ENCODE data around the gene ACTR3. TPM values are rescaled to one million over a fixed set of nuclear protein-coding genes. Genes with fewer than 3 reads are reported as not detected.
A peak's percentile ranks its signal among the peaks of the same experiment; 100 is the strongest.

ACTR3 gene
- total and polyA plus RNA-seq, 2 of the 8 experiments (the other 6 are each of a cell fraction or from before 2014, with no cell fraction given) = 51.7 to 184 TPM

- TF ChIP-seq GABPA (IDR thresholded peaks at IDR 0.05; ENCODE audit: borderline replicate concordance, insufficient read depth, low read length) (no peak), SP4 (IDR thresholded peaks at IDR 0.05; ENCODE audit: low read length) (0 out of 2 replicates have a peak, but pooled peaks have one; percentile 68), SP1 (IDR thresholded peaks at IDR 0.05; ENCODE audit: low read depth, low read length) (peak; percentile 97), NRF1 (IDR thresholded peaks at IDR 0.05; ENCODE audit: low read depth, low read length) (peak; percentile 29; the same call in 1 of the 2 replicates), SUZ12 (IDR thresholded peaks at IDR 0.05; ENCODE audit: low read length) (no peak), CBX8 (IDR thresholded peaks at IDR 0.05; ENCODE audit: borderline replicate concordance, low read depth, low read length) (no peak), SIX5 (IDR thresholded peaks at IDR 0.05; ENCODE audit: low read depth, low read length) (no peak), CREB1 (IDR thresholded peaks at IDR 0.05) (no peak), HDAC6 (IDR thresholded peaks at IDR 0.05; ENCODE audit: low read depth, low read length) (no peak), TCF12 (IDR thresholded peaks at IDR 0.05; ENCODE audit: low read depth, low read length) (no peak), ATF3 (IDR thresholded peaks at IDR 0.05; ENCODE audit: insufficient read depth, low read depth, low read length) (no peak), RBBP5 (IDR thresholded peaks at IDR 0.05; ENCODE audit: borderline replicate concordance, low read depth, low read length) (peak; percentile 73; the same call in 1 of the 2 replicates), TEAD4 (IDR thresholded peaks at IDR 0.05; ENCODE audit: low read depth, low read length) (0 out of 2 replicates have a peak, but pooled peaks have one; percentile 2), RXRA (IDR thresholded peaks at IDR 0.05; ENCODE audit: insufficient read depth, low read depth, low read length) (no peak), KDM5A (IDR thresholded peaks at IDR 0.05; ENCODE audit: low read length) (no peak), TAF7 (optimal IDR thresholded peaks at IDR 0.05; ENCODE audit: borderline replicate concordance, low read depth, low read length) (peak; percentile 97), HDAC2 (IDR thresholded peaks at IDR 0.05; ENCODE audit: borderline replicate concordance in 1 of 2, low read depth in 2 of 2, low read length in 2 of 2) (peak in 1 of 2 experiments; percentile 12; a peak in 1 of 4 replicates), USF2 (IDR thresholded peaks at IDR 0.05; ENCODE audit: low read length) (no peak), ASH2L (IDR thresholded peaks at IDR 0.05; ENCODE audit: low read length) (peak; percentile 97), RAD21 (IDR thresholded peaks at IDR 0.05 in 1 of 2, conservative IDR thresholded peaks at IDR 0.05 in 1 of 2; ENCODE audit: low read depth in 2 of 2, low read length in 2 of 2) (no peak; a peak in 1 of 4 replicates), JUN (IDR thresholded peaks at IDR 0.05; ENCODE audit: low read depth, low read length) (no peak)
Measured at GRCh38 chr2:113889471-113890252, at the start of gene ACTR3 (continued).
